RWPE1 (cell line): ENCODE measurements around the gene MYADML2.
A peak's percentile ranks its signal among the peaks of the same experiment; 100 is the strongest.

ENCODE experiments used
- CTCF ChIA-PET: fragments of 350-600 bp; sonication (Branson Sonifier 250); formaldehyde crosslinking; extraction: SDS; loops from one replicate; lab custom pipeline; 2021; lab: Yijun Ruan, JAX
- POLR2A ChIA-PET: fragments of 400-600 bp; formaldehyde crosslinking; extraction: SDS; loops from one replicate; lab custom pipeline; 2020; ENCODE audit warnings: antibody characterized with exemption; ENCODE audit not compliant: low non-redundant PET; lab: Yijun Ruan, JAX
- DNase-seq: peaks from one replicate; pipeline ENCODE4 v3.0.0; 2012; ENCODE audit warnings: low spot score
- H3K27ac ChIP-seq: fragments of 450-650 bp; 2 replicates; pipeline ENCODE4 v1.5.1; 2017
- TF ChIP-seq, protein P1 (sequence below): fragments of 450-650 bp; conservative IDR thresholded peaks from 2 replicates; pipeline ENCODE4 v1.5.1; 2017; ENCODE audit warnings: low read depth, mild to moderate bottlenecking

The MYADML2 gene

DNA sequence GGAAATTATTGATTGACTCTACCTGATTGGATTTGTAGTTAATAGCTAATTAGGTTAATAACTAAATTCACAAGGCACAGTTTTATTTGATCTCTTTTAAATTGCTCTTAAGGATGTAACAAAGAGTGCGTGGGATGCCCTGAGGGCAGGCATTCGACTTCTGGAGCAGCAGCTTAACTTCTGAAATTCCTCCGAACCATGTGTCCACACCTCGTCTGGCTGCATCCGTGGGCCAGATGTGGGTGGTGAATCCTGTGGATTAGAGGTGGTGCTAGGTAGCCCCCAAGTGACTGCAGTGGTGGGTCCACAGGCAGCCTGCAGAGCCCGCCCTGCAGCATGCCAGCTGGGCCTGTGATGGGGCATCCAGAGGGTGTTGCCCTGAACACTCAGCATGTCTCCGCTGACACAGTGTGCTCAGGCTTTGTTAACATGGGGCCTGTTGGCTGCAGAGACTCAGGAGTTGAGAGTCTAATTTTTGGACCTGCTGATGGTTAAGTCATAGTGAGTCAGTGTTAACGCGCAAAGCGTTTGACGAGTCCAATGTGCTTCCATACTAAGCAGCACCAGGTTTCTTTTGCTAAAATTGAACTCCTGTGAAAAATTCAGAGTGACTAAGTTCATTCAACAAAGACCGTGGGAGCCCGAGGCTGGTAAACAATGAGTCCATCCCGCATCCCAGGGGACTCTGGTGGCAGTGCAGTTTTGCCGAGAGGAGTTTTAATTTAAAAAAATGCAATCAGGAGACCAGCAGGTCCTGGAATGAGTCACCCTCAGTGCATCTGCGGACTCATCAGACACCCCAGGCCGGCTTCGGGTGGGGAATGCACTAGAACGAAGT is 48.8 kb downstream of the MYADML2 start:
- peak overlapping the region; percentile 92 for H3K27ac ChIP-seq
- CTCF ChIA-PET = interaction anchor here (0.8 to 1.0 kb wide), 3 partner anchors 12 to 61 kb away, joined by 3 read pairs; no protein-coding TSS in a partner anchor
- DNase-seq = peak; percentile 68
- TF ChIP-seq, protein P1, sequence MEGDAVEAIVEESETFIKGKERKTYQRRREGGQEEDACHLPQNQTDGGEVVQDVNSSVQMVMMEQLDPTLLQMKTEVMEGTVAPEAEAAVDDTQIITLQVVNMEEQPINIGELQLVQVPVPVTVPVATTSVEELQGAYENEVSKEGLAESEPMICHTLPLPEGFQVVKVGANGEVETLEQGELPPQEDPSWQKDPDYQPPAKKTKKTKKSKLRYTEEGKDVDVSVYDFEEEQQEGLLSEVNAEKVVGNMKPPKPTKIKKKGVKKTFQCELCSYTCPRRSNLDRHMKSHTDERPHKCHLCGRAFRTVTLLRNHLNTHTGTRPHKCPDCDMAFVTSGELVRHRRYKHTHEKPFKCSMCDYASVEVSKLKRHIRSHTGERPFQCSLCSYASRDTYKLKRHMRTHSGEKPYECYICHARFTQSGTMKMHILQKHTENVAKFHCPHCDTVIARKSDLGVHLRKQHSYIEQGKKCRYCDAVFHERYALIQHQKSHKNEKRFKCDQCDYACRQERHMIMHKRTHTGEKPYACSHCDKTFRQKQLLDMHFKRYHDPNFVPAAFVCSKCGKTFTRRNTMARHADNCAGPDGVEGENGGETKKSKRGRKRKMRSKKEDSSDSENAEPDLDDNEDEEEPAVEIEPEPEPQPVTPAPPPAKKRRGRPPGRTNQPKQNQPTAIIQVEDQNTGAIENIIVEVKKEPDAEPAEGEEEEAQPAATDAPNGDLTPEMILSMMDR = no peak
- POLR2A ChIA-PET = no interaction called here

DNA sequence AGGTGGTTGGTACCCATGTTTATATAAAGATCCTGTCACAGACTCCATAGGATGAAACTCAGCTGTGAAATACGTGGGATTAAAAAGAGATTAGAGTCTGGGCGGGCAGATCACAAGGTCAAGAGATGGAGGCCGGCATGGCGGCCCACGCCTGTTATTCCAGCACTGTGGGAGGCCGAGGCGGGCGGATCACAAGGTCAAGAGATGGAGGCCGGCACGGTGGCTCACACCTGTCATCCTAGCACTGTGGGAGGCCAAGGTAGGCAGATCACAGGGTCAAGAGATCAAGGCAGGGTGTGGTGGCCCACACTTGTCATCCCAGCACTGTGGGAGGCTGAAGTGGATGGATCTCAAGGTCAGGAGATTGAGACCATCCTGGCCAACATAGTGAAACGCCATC is 51.6 kb downstream of the MYADML2 start:
- TF ChIP-seq, protein P1 = no peak
- no peak for DNase-seq
- POLR2A ChIA-PET = no interaction called here
- peak overlapping the region; percentile 92 for H3K27ac ChIP-seq
- CTCF ChIA-PET = no interaction called here

GRCh38 chr17:81891303-81891552 is 55.8 kb downstream of the MYADML2 start:
- H3K27ac ChIP-seq = peak overlapping the region; percentile 98
- CTCF ChIA-PET = no interaction called here
- POLR2A ChIA-PET = no interaction called here
- no peak for DNase-seq
- TF ChIP-seq, protein P1 = no peak

- ChIA-PET CTCF (no interaction called here), POLR2A (no interaction called here)
- H3K27ac ChIP-seq = peak overlapping the region; percentile 98
- DNase-seq = no peak
- TF ChIP-seq, protein P1 = no peak
Observed at GRCh38 chr17:81890447-81891302, 56.4 kb downstream of the MYADML2 start.
